Mesenchymal stem cell (in vitro differentiated cells and primary cell): ENCODE results near the gene ARHGEF17.

Experiments used
- DNase-seq: peaks from one replicate; pipeline ENCODE4 v3.0.0-alpha.2; 2013
- H2AFZ ChIP-seq: one replicate; pipeline ENCODE4 v1.6.1; 2013; ENCODE audit warnings: low read depth, mild to moderate bottlenecking, control low read depth, inconsistent platforms, low read length, moderate library complexity
- H2AK5ac ChIP-seq: 2 replicates; pipeline ENCODE4 v1.6.1; 2013; ENCODE audit warnings: low read length, moderate library complexity, mild to moderate bottlenecking, inconsistent platforms; ENCODE audit not compliant: severe bottlenecking
- H2BK120ac ChIP-seq: one replicate; pipeline ENCODE4 v1.6.1; 2013; ENCODE audit warnings: low read depth, mild to moderate bottlenecking, inconsistent platforms, low read length, moderate library complexity
- H2BK12ac ChIP-seq, 2 experiments: one replicate each; pipeline ENCODE4 v1.6.1; 2013; ENCODE audit warnings: inconsistent platforms in 2 of 2, low read length in 2 of 2, mild to moderate bottlenecking in 2 of 2, moderate library complexity in 2 of 2, control low read depth in 1 of 2
- H2BK15ac ChIP-seq: one replicate; pipeline ENCODE4 v1.6.1; 2013; ENCODE audit warnings: mild to moderate bottlenecking, low read depth, inconsistent platforms; ENCODE audit not compliant: poor library complexity, severe bottlenecking
- H2BK5ac ChIP-seq: 2 replicates; pipeline ENCODE4 v1.6.1; 2013; ENCODE audit warnings: low read depth, mild to moderate bottlenecking, low read length, control low read depth, inconsistent platforms; ENCODE audit not compliant: poor library complexity, severe bottlenecking
- H3K14ac ChIP-seq, 2 experiments: one replicate each; pipeline ENCODE4 v1.6.1; 2013; ENCODE audit warnings: inconsistent platforms in 2 of 2, low read length in 2 of 2, control low read depth in 1 of 2, mild to moderate bottlenecking in 1 of 2, moderate library complexity in 1 of 2
- H3K18ac ChIP-seq, 2 experiments: one replicate each; pipeline ENCODE4 v1.6.1; 2013; ENCODE audit warnings: inconsistent platforms in 2 of 2, low read length in 2 of 2, control low read depth in 1 of 2, low read depth in 1 of 2, mild to moderate bottlenecking in 1 of 2
- H3K23ac ChIP-seq, 2 experiments: one replicate each; pipeline ENCODE4 v1.6.1; 2013; ENCODE audit warnings: inconsistent platforms in 2 of 2, low read length in 2 of 2, mild to moderate bottlenecking in 2 of 2, moderate library complexity in 2 of 2, control low read depth in 1 of 2
- H3K27ac ChIP-seq: 2 replicates; pipeline ENCODE4 v1.5.1; 2013; ENCODE audit warnings: mild to moderate bottlenecking, moderate library complexity, low read length, control low read depth, inconsistent platforms; ENCODE audit not compliant: poor library complexity, severe bottlenecking
- H3K27me3 ChIP-seq, 2 experiments: 2 replicates each; pipeline versions ENCODE4 v1.6.1 to v1.7.0; 2013; ENCODE audit warnings: low read length in 2 of 2, mild to moderate bottlenecking in 2 of 2, moderate library complexity in 2 of 2, control low read depth in 1 of 2, inconsistent platforms in 1 of 2; ENCODE audit not compliant: control insufficient read depth in 1 of 2, insufficient read depth in 1 of 2
- H3K36me3 ChIP-seq, 2 experiments: 2 replicates each; pipeline versions ENCODE4 v1.6.1 to v1.7.0; 2013; ENCODE audit warnings: low read length in 2 of 2, control low read depth in 1 of 2, inconsistent platforms in 1 of 2, low read depth in 1 of 2, mild to moderate bottlenecking in 1 of 2; ENCODE audit not compliant: insufficient read depth in 2 of 2, control insufficient read depth in 1 of 2
- H3K4ac ChIP-seq, 2 experiments: one replicate each; pipeline ENCODE4 v1.6.1; 2013; ENCODE audit warnings: inconsistent platforms in 2 of 2, low read length in 2 of 2, mild to moderate bottlenecking in 2 of 2, moderate library complexity in 2 of 2, control low read depth in 1 of 2, low read depth in 1 of 2
- H3K4me1 ChIP-seq: 2 replicates; pipeline ENCODE4 v1.6.1; 2013; ENCODE audit warnings: low read depth, low read length, control low read depth; ENCODE audit not compliant: control insufficient read depth, insufficient read depth
- H3K4me2 ChIP-seq: 2 replicates; pipeline ENCODE4 v1.6.1; 2013; ENCODE audit warnings: low read length, mild to moderate bottlenecking, inconsistent platforms; ENCODE audit not compliant: poor library complexity, severe bottlenecking
- H3K4me3 ChIP-seq, 2 experiments: 2 replicates each; pipeline versions ENCODE4 v1.5.1 to v1.7.0; 2013; ENCODE audit warnings: low read length in 2 of 2, mild to moderate bottlenecking in 2 of 2, control low read depth in 1 of 2, low read depth in 1 of 2; ENCODE audit not compliant: insufficient read depth in 1 of 2
- H3K79me1 ChIP-seq: replicated peaks from 2 replicates; pipeline ENCODE4 v1.6.1; 2013; ENCODE audit warnings: mild to moderate bottlenecking, control low read depth, low read length, inconsistent platforms; ENCODE audit not compliant: poor library complexity, severe bottlenecking
- H3K9ac ChIP-seq: 2 replicates; pipeline ENCODE4 v1.7.0; 2013; ENCODE audit warnings: mild to moderate bottlenecking, low read length, moderate library complexity
- H3K9me3 ChIP-seq: 2 replicates; pipeline ENCODE4 v1.7.0; 2013; ENCODE audit warnings: mild to moderate bottlenecking, low read length; ENCODE audit not compliant: control insufficient read depth
- H4K8ac ChIP-seq: one replicate; pipeline ENCODE4 v1.6.1; 2013; ENCODE audit warnings: inconsistent platforms, mild to moderate bottlenecking, low read length, moderate library complexity
- H4K91ac ChIP-seq: one replicate; pipeline ENCODE4 v1.6.1; 2013; ENCODE audit warnings: mild to moderate bottlenecking, low read length, inconsistent platforms
- WGBS: methylation state at CpG from one replicate; pipeline ENCODE4 v1.1.7; 2013; ENCODE audit warnings: mixed read lengths; 5-methylcytosine and 5-hydroxymethylcytosine counted together

Gene ARHGEF17

DNA sequence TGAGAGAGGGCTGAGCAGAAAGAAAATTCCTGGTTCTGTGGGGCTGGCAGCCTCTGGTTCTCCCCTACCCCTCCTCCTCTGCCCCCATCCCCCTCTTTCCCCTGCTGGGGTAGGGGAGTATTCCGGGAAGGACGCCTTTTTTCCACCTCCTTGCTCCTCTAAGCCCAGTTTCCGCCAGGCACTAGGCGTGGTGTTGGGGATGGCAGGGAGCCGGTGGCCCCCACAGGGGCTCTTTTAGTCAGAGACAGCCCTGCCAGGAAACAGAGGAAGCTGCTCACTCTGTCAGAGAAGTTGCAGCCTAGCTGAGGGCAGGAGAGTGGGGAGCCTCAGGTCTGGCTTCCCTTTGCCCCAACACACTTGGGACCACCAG lies 15.6 kb upstream of the ARHGEF17 start:
- H2BK5ac ChIP-seq, result no peak overlapping the region
- H2AFZ ChIP-seq, result no peak overlapping the region
- H3K36me3 ChIP-seq, result peaks cover 5% of the 10 kb centered on the region in 2 experiments
- no peaks in the 10 kb centered on the region for H3K9me3 ChIP-seq
- no peak overlapping the region for H3K18ac ChIP-seq
- H3K4me3 ChIP-seq, result no peak overlapping the region
- no peak overlapping the region for H2BK120ac ChIP-seq
- no peak overlapping the region for H3K4me2 ChIP-seq
- H3K4ac ChIP-seq, result no peak overlapping the region
- whole genome bisulfite sequencing, result 83% methylated on average over 3 of the region's 5 CpGs
- no peak overlapping the region for H3K14ac ChIP-seq
- H2AK5ac ChIP-seq, result no peak overlapping the region
- H3K23ac ChIP-seq, result no peak overlapping the region
- H2BK15ac ChIP-seq, result no peak overlapping the region
- H3K9ac ChIP-seq, result peak overlapping the region; percentile 11
- no peak overlapping the region for H3K27ac ChIP-seq
- H4K91ac ChIP-seq, result no peak overlapping the region
- no peak for DNase-seq
- no peaks in the 10 kb centered on the region for H3K27me3 ChIP-seq
- peaks cover 37% of the 10 kb centered on the region for H3K4me1 ChIP-seq
- no peak overlapping the region for H4K8ac ChIP-seq
- H2BK12ac ChIP-seq, result no peak overlapping the region
- no peaks in the 10 kb centered on the region for H3K79me1 ChIP-seq

DNA sequence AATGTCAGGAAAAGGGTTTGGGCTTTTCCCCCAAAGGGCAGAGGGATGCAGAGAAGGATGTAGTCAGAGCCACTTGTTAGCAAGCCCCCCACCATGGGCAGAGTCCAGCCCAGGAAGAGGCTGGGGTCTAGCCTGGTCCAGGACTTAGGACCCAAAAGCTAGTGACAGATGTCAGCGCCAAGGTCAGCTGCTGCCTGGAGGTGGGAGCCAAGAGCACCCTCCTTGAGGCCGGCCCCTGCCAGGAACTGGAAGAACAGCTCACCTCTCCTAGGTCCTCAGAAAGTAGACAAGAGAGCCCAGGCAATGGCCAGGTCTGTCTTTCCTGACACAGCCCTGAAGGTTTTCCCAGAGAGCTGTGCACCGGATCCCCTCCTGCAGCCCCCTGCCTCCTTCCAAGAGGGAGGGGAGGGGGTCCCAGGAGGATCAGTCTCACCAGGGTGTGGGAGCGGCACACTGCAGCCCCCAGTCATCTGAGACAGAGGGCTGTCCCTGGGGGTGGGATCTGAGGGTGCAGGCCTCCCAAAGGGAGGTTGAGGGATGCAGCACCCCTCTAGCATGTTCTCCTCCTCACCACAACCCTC lies 14.6 kb upstream of the ARHGEF17 start:
- no peak overlapping the region for H3K18ac ChIP-seq
- H3K36me3 ChIP-seq, result peaks cover 5 to 8% of the 10 kb centered on the region in 2 experiments
- WGBS, result 77% methylated on average over 2 of the region's 4 CpGs
- no peaks in the 10 kb centered on the region for H3K79me1 ChIP-seq
- H3K14ac ChIP-seq, result no peak overlapping the region
- H3K4me1 ChIP-seq, result peaks cover 36% of the 10 kb centered on the region
- no peak overlapping the region for H3K27ac ChIP-seq
- H3K4me2 ChIP-seq, result no peak overlapping the region
- H3K4ac ChIP-seq, result peak overlapping the region in 1 of 2 experiments; percentile 37
- H3K27me3 ChIP-seq, result no peaks in the 10 kb centered on the region
- peak overlapping the region; percentile 46 for H3K9ac ChIP-seq
- no peak overlapping the region for H2BK15ac ChIP-seq
- no peak overlapping the region for H2BK120ac ChIP-seq
- peak overlapping the region in 1 of 2 experiments; percentile 24 for H3K4me3 ChIP-seq
- no peak overlapping the region for H2AK5ac ChIP-seq
- H2BK5ac ChIP-seq, result no peak overlapping the region
- DNase-seq, result no peak
- no peaks in the 10 kb centered on the region for H3K9me3 ChIP-seq
- no peak overlapping the region for H2BK12ac ChIP-seq
- no peak overlapping the region for H2AFZ ChIP-seq
- H3K23ac ChIP-seq, result no peak overlapping the region
- H4K91ac ChIP-seq, result no peak overlapping the region
- H4K8ac ChIP-seq, result no peak overlapping the region

DNA sequence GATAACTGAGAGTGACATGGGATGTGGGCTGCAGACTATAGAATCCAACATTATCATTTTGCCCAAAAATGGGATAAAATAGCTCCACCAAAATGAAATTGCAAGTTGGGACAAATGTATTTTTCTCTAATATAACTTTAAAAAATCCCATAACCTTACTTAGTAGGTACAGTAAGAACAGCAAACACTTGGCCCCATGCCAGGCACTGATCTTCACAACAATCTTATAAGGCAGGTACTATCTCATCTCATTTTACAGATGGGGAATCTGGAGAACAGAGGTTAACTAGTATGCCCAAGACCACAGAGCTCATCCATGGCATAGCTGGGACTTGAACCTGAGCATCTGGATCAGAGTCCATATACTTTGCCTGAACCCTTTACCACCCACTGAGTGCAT lies 13.5 kb upstream of the ARHGEF17 start:
- Histone ChIP-seq H3K79me1 (no peaks in the 10 kb centered on the region), H3K4ac (no peak overlapping the region), H3K27ac (no peak overlapping the region), H2AK5ac (no peak overlapping the region), H4K91ac (no peak overlapping the region), H3K36me3 (peaks cover 5 to 8% of the 10 kb centered on the region in 2 experiments), H3K9me3 (no peaks in the 10 kb centered on the region), H3K9ac (peak overlapping the region; percentile 45), H2BK120ac (no peak overlapping the region), H2BK12ac (no peak overlapping the region), H2BK5ac (no peak overlapping the region), H2BK15ac (no peak overlapping the region), H3K4me2 (no peak overlapping the region), H3K4me1 (peaks cover 26% of the 10 kb centered on the region), H3K27me3 (no peaks in the 10 kb centered on the region), H4K8ac (no peak overlapping the region), H3K14ac (no peak overlapping the region), H3K4me3 (no peak overlapping the region), H3K23ac (no peak overlapping the region), H3K18ac (no peak overlapping the region), H2AFZ (no peak overlapping the region)
- no peak for DNase-seq

DNA sequence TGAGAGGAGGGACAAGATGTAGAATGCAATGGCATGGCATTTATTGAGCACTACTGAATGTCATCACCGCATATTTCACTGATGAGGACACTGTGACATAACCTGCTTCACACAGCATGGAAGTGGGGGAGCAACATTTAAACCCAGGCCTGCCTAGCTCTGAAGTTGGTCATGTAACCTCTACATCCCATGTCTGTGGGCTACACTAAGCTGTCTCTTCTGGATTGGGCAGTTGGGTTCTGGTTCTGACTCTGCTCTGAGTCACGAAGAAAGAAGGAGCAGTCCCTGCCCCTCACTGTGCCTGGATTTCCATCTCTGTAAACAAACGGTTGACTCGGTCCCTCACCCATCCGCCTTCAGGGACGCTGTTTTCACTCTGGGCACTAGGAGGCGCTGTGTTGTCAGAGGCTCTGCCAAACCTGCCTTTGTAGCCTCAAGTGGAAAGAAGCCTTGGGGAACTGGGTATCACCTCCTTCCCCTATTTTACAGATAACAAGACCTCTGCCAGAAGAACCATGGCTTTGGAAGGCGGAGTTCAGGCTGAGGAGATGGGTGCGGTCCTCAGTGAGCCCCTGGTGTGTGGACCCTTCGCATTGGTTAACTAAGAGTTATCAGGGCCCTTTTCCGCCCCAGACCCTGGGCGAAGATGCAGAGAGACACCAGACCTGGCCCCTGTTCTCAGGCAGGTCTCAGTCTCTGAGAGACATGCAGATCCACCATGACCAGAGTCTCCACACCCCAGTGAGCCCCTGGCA lies 12.7 kb upstream of the ARHGEF17 start:
- H2BK5ac ChIP-seq, result no peak overlapping the region
- peak overlapping the region; percentile 45 for H3K9ac ChIP-seq
- no peaks in the 10 kb centered on the region for H3K27me3 ChIP-seq
- no peak overlapping the region for H3K4ac ChIP-seq
- H3K9me3 ChIP-seq, result no peaks in the 10 kb centered on the region
- no peaks in the 10 kb centered on the region for H3K79me1 ChIP-seq
- peaks cover 26% of the 10 kb centered on the region for H3K4me1 ChIP-seq
- H2BK120ac ChIP-seq, result no peak overlapping the region
- peak overlapping the region; percentile 62 for H2AFZ ChIP-seq
- peaks cover 5 to 8% of the 10 kb centered on the region in 2 experiments for H3K36me3 ChIP-seq
- H2BK12ac ChIP-seq, result peak overlapping the region in 1 of 2 experiments; percentile 88
- peak; percentile 82 for DNase-seq
- no peak overlapping the region for H3K4me2 ChIP-seq
- H3K18ac ChIP-seq, result peak overlapping the region in 1 of 2 experiments; percentile 58
- peak overlapping the region; percentile 9 for H3K27ac ChIP-seq
- no peak overlapping the region for H4K91ac ChIP-seq
- no peak overlapping the region for H3K23ac ChIP-seq
- H3K4me3 ChIP-seq, result no peak overlapping the region
- 41% methylated on average over 12 of the region's 12 CpGs for WGBS
- no peak overlapping the region for H4K8ac ChIP-seq
- H2BK15ac ChIP-seq, result no peak overlapping the region
- peak overlapping the region in 1 of 2 experiments; percentile 76 for H3K14ac ChIP-seq
- no peak overlapping the region for H2AK5ac ChIP-seq
